Epithelial cell of proximal tubule (primary cell): ENCODE data around the gene GRM7. TPM values are rescaled to one million over a fixed set of nuclear protein-coding genes. Genes with fewer than 3 reads are reported as not detected.

Source experiments
- DNase-seq: peaks from one replicate; pipeline ENCODE4 v3.0.0-alpha.2; 2011; ENCODE audit warnings: low read depth
- H3K4me3 ChIP-seq: 2 replicates; pipeline ENCODE4 v1.5.1; 2011; ENCODE audit warnings: low read depth, mild to moderate bottlenecking, low read length
- total RNA-seq: library from RNA; depleted of rRNA; stranded (reverse); fragments of >200 nt; gene quantifications from 2 replicates; pipeline ENCODE4 v1.2.3, GENCODE V29; 2015
- TF ChIP-seq, protein P1 (sequence below): conservative IDR thresholded peaks from 2 replicates; pipeline ENCODE4 v1.5.1; 2012; ENCODE audit warnings: low read depth, mild to moderate bottlenecking, low read length

The GRM7 gene
- total RNA-seq, 1 donor from 2014 or later: not detected

DNA sequence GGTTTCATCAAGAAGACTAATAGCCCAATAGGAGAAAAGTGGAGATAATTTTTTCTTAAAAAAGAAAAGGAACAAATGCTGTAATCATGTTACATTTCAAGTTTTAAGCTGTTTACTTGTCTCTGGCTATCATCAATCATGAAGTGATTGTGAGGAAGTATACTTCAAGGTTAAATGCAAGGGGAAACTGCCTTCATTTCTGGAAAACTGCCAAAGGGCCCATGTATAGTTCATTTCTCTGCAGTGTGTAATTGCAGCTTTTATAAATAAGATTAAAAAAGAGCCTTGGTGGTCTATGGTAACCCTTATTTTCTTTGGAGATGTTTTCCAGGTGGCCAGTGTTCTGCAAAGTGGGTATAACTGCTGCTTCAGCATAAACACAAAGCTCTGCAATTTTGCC lies 101.9 kb downstream of the GRM7 start:
- no peak overlapping the region for H3K4me3 ChIP-seq
- TF ChIP-seq, protein P1, sequence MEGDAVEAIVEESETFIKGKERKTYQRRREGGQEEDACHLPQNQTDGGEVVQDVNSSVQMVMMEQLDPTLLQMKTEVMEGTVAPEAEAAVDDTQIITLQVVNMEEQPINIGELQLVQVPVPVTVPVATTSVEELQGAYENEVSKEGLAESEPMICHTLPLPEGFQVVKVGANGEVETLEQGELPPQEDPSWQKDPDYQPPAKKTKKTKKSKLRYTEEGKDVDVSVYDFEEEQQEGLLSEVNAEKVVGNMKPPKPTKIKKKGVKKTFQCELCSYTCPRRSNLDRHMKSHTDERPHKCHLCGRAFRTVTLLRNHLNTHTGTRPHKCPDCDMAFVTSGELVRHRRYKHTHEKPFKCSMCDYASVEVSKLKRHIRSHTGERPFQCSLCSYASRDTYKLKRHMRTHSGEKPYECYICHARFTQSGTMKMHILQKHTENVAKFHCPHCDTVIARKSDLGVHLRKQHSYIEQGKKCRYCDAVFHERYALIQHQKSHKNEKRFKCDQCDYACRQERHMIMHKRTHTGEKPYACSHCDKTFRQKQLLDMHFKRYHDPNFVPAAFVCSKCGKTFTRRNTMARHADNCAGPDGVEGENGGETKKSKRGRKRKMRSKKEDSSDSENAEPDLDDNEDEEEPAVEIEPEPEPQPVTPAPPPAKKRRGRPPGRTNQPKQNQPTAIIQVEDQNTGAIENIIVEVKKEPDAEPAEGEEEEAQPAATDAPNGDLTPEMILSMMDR: no peak
- no peak for DNase-seq

GRCh38 chr3:6965881-6966280 lies 105.0 kb downstream of the GRM7 start:
- DNase-seq: no peak
- H3K4me3 ChIP-seq: no peak overlapping the region
- TF ChIP-seq, protein P1: no peak

- TF ChIP-seq, protein P1: no peak
- no peak for DNase-seq
- no peak overlapping the region for H3K4me3 ChIP-seq
Measured at GRCh38 chr3:6971933-6972332, 111.0 kb downstream of the GRM7 start.

DNA sequence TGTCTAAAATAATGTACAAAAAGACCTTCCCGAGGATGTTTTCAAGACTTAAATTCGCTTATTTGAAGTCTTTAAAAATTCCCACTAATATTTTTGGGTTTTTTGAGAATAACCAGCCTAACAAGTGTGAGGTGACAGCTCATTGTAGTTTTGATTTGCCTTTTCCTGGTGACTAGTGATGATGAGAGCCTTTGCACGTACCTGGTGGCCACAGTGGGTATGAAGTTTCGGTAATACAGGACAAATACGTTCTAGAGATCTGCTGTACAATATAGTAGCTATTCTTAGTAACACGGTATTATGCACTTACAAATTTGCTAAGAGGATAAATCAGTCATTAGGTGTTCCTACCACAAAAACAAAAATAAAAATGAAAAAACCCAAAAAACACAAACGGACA lies 124.9 kb downstream of the GRM7 start:
- no peak for DNase-seq
- TF ChIP-seq, protein P1: no peak
- no peak overlapping the region for H3K4me3 ChIP-seq

DNA sequence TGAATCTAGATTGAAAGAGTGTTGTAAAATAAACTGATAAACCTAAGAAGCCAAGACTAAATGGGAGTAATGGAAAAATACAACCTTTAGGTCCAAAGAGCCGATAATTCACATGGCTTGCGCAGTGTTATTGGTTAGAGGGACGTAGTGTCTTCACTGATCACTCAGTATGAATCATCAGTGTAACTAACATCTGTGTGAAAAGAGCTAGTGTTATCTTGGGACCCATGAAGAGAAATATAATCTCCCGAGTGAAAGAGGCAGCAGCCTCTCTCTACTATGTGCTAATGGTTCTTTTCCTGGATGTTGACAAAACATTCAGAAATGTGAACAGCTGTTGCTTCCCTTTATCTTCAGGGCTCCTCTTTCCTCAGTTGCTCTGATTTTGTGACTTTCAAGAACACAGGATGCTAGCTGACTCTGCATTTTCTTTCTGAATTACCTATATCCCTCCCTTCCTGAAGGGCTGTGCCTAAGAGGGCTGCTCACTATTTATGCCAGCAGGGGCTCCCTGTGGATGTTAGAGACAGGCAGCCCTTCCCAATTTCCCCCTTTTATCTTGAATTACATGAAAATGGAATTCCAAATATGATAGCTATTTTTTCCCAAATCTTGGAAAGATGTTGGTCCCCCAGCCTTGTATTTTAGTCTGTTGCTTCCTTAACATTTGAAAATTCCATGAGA lies 128.8 kb downstream of the GRM7 start:
- no peak for DNase-seq
- TF ChIP-seq, protein P1: no peak

GRCh38 chr3:6994081-6994668 lies 133.3 kb downstream of the GRM7 start:
- no peak overlapping the region for H3K4me3 ChIP-seq
- TF ChIP-seq, protein P1: peak; percentile 57
- DNase-seq: no peak

More for the DNA sequence above, 128.8 kb downstream of the GRM7 start:
- no peak overlapping the region for H3K4me3 ChIP-seq

DNA sequence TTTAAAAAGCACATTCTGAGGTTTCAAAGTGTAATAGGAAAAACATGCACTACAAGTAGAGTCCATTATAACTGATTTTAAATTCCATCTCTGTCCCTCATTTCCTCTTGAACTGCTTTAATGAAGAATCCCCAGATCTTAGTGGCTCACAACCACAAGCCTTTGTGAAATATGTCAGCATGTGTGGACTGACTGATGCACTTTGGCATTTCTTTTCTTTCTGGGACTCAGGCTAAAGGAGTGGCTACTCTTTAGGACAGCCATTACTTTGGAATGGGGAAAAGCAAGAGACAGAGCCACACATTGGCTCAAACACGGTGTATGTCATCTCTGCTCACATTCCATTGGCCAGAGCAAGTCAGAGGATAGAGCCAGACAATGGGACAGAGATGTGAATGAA lies 139.6 kb downstream of the GRM7 start:
- no peak overlapping the region for H3K4me3 ChIP-seq
- no peak for DNase-seq
- TF ChIP-seq, protein P1: no peak
